ENCODE data around the gene TBC1D12. TPM values are rescaled to one million over a fixed set of nuclear protein-coding genes. Genes with fewer than 3 reads are reported as not detected.
A peak's percentile ranks its signal among the peaks of the same experiment; 100 is the strongest.
"Not testable (repeated sequence)": the region's sequence is repeated elsewhere in the genome, so short reads cannot be mapped to it uniquely, and the experiment has no call there.

TBC1D12 gene
- polyA plus RNA-seq, 4 donors: 18.4 to 23.3 (median 20.2) TPM

DNA sequence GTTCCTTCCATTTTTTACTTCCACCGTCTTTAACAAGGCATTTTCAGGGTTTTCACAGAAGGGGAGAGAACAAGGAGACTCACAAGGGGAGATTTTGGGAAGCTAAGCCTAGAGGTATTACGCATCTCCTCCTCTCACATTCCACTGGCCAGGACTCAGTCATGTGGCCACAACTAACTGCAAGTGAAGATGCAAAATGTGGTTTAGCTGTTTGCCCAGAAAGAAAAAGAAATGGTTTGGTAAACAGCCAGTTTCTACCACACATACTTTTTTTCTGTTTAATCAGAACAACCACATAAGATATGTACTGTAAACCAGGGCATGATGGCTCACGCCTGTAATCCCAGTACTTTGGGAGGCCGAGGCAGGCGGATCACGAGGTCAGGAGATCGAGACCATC lies 121.8 kb downstream of the TBC1D12 start:
- no peak for DNase-seq (ENCODE audit: low read depth in 4 of 4, low spot score in 2 of 4)

DNA sequence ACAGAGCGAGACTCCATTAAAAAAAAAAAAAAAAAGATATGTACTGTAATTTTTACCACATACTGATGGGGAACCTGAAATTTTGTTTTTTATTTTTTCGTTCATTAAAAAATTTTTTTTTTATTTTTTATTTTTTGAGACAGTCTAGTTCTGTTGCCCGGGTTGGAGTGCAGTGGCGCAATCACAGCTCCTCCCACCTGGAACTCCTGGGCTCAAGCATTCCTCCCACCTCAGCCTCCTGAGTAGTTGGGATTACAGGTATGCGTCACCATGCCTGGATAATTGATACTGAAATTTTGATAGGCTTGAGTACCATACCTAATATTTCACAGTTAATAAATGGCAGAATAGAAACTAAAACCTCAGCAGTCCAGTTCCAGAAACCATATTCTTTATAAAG lies 122.4 kb downstream of the TBC1D12 start:
- DNase-seq (ENCODE audit: low read depth in 4 of 4, low spot score in 2 of 4): no peak

DNA sequence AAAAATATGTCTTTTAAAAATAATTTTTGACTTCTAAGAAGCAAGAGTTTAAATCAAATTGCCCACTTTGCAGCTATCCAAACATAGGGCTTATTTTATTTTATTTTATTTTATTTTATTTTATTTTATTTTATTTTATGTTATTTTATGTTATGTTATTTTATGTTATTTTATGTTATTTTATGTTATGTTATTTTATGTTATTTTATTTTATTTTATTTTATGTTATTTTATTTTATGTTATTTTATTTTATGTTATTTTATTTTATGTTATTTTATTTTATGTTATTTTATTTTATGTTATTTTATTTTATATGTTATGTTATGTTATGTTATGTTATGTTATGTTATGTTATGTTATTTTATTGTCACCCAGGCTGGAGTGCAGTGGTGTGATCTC lies 129.2 kb downstream of the TBC1D12 start:
- DNase-seq (ENCODE audit: low read depth in 4 of 4, low spot score in 2 of 4): not testable (repeated sequence)

DNA sequence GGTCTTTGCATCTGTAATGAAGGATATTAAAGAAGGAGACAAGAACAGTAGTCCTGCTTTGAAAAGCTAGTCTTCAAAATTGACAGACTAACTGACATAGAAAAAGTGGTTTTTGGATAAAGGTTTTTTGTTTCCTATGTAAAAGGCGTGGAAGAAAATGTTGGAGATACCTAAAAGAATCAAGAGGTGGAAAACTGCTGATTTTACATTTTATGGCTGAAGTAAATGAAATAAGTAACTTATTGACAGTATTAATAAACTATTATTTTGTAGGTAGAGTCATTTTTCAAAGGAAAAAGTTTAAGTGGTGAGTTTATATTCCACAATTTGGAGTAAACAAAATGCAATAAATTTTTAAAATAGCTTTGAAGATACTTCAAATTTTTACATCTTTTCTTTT lies 130.7 kb downstream of the TBC1D12 start:
- DNase-seq (ENCODE audit: low read depth in 4 of 4, low spot score in 2 of 4): no peak

DNA sequence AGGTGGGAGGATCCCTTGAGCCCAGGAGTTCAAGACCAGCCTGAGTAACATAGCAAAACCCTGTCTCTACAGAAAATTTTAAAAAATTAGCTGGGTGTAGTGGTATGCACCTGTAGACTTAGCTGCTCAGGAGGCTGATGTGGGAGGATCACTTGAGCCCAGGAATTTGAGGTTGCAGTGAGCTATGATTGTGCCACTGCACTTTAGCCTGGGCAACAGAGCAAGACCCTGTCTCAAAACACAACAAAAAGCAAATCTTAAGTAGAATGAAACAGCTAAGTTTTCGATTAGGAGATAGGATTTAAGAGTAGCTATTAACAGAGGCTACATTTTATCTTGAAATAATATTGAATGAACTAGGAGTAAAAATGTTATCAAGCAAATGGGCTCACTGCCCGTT lies 139.9 kb downstream of the TBC1D12 start:
- not testable (repeated sequence) for DNase-seq (ENCODE audit: low read depth in 4 of 4, low spot score in 2 of 4)

DNA sequence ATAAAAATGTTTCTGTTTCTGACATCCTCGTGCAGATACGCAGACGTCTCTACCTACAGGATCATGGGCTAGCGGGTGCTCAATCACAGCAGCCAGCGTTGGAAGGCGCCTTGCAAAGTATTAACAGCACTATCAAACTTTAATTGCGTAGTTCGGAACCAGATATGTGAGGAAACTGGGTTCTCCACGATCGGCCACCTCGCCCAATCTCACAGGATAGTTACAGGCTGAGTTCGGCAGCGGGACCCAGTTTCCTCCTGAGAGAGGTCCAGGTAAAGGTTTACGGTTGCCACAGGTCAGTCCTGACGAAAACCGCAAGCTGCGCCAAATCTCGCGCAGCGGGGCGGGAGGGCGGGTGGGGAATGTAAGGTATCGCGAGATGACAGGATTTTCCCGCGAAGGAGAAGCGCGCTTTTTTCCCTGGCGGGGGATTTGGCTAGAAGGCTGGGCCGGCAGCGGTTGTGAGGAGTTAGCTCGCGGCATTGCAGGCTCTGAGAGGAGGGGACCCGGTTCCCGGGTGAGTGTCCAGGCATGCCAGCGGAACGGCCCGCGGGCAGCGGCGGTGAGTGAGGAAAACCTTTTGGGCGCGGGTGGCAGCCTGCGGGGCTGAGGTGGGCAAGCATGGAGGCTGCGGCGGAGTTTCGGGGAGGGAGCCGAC lies 143.2 kb downstream of the TBC1D12 start, which contains the start of gene HELLS:
TSS of gene HELLS (plus strand) at position 398 of the 658 bp plus-strand sequence. CDS start at position 532, 134 bp downstream.
- peak; percentile 79 to 91 (median 86) for DNase-seq (ENCODE audit: low read depth in 4 of 4, low spot score in 2 of 4)

DNA sequence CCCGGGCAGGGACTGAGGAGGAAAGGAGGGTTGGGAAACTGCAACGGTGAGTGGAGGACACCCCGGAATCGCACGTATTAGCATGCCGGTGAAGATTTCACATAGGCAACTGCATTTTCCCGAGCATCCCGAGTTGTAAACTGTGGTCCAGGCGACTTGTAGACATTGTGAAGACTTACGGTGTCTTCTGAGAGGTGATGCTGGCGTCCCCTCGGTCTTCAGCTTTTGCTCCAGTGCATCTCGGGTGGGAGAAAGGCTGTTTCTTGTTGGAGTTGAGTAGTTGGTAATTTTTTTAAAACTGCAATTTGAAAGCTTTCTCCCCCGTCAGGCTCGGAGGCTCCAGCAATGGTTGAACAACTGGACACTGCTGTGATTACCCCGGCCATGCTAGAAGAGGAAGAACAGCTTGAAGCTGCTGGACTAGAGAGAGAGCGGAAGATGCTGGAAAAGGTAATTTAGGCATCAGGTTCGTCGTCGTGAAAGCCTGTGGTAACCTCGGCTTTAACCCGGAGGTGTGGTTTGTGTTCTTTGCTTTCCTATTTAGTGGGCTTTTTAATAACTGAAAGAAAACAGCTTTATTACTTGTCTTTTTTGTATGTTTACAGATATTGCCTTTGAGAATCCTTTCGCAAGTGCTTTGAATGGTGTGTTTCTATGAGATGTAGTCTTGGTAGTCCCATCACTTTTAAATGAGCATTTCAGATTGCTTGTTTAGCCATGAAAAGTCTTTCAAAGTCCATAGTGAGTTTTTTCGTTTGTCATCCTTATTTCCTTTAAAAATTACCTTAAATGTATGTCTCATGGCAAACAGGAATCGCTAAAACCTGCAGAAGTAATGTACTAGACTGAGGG lies 143.9 kb downstream of the TBC1D12 start:
- DNase-seq (ENCODE audit: low read depth in 4 of 4, low spot score in 2 of 4): peak in 1 of 4 donors; percentile 65

DNA sequence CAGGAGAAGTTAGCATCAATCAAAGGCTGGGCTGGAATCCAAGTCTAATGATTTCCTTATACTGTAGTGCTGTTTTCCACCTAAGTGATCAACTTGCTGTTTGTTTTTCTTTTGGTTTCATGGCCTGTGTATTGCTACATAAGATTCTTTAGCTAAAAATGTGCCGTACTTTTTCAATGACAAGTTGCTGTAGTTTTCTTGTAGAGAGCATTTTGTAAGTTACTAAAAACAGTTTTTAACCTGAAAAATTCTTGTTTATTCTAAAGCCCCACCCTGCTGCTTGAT lies 144.5 kb downstream of the TBC1D12 start:
- no peak for DNase-seq (ENCODE audit: low read depth in 4 of 4, low spot score in 2 of 4)

DNA sequence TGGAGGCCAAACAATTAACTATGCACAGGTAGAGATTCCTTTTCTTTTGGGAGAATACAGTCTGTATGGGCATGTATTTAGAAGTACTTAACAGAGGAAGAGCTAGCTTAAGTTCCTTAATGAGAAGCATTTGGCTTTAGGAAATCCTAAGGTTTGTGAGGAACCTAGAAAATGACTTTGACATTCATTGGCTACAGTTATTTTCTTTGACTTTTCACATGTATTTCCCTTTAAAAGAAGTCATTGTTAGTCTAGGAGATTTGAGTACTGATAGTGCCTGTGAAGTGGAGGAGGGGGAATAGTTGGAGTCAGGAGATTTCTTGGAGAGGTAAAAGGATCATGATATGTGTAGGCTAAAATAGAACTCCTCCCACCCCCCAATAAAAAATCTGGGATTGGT lies 146.9 kb downstream of the TBC1D12 start:
- no peak for DNase-seq (ENCODE audit: low read depth in 4 of 4, low spot score in 2 of 4)

DNA sequence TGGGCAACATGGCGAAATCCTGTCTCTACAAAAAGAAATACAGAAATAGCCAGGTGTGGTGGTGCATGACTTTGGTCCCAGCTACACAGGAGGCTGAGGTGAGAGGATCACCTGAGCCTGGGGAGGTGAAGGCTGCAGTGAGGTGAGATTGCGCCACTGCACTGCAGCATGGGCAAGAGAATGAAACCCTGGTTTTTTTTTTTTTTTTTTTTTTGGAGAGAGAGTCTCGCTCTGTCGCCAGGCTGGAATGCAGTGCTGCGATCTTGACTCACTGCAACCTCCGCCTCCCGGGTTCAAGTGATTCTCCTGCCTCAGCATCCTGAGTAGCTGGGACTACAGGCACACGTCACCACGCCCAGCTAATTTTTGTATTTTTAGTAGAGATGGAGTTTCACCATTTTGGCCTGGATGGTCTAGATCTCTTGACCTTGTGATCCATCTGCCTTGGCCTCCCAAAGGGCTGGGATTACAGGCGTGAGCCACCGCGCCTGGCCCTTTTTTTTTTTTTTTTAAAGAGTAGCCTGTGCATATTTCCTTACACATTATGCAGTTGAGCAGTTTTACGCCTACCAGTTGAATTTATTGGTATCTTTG lies 165.5 kb downstream of the TBC1D12 start:
- not testable (repeated sequence) for DNase-seq (ENCODE audit: low read depth in 4 of 4, low spot score in 2 of 4)

DNA sequence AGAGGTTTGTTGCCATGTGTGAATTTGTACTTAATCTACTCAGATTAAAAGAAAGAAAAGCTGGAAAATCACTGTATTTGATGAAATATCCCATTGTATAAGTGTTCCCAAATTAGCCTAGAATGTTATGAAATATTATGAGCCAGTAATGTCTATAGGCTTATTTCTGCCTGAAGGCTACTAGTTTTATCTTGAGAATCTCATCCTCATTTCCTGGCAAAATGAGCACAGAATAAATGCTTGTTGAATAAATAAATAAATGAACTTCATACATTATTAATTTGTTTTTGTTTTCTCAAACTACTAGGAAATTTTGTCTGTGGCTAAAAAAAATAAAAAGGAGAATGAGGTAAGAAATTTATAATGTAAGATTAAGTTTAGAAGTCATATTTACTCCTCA lies 168.7 kb downstream of the TBC1D12 start:
- no peak for DNase-seq (ENCODE audit: low read depth in 4 of 4, low spot score in 2 of 4)

DNA sequence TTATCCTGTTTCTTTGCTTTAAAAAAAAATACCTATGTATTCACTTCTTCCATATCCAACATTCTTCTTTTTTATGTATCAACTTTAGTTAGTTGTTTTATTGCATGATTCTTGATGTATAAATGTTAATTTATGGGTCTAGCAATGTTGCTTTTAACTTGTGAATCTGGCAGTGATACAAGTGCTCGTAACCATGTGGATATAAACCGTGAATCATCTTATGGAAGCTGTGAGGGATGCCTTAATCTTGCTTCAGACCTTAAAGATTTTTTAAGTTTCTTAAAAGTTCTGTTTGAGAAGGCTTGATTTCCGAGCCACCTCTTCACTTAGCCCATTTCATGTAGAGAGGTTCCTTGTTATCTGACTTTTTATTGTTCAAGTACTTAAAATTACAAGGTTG lies 169.2 kb downstream of the TBC1D12 start:
- DNase-seq (ENCODE audit: low read depth in 4 of 4, low spot score in 2 of 4): no peak

DNA sequence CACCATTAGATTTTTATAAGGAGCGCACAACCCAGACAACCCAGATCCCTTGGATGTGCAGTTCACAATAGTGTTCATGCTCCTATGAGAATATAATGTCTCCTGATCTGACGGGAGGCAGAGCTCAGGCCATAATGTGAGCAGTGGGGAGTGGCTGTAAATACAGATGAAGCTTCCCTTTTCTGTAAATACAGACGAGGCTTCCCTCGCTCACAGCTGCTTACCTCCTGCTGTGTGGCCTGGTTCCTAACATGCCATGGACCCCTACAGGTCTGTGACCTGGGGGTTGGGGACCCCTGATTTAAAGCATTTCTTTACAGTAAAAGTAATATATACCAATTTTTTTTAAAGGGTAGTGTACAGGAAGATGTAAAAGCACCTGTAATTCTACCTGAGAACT lies 176.4 kb downstream of the TBC1D12 start:
- DNase-seq (ENCODE audit: low read depth in 4 of 4, low spot score in 2 of 4): no peak

DNA sequence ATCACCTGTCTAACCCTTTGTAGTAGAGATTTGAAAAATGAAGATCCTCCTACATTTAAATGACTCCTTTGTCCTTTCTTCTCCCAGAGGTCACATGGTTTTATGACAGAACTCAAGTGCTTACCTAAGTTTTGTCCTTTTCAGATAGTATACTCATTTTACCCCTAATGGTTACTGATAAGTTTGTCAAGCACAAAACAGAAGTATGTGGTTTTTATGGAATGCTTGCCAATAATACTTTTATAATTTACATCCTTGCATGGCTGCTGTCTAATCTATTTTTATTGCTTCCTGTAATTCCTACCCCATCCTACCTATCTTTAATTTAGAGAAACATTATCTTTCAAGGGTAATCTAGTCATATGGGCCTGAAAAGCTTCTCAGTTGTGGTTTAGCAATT lies 180.8 kb downstream of the TBC1D12 start:
- DNase-seq (ENCODE audit: low read depth in 4 of 4, low spot score in 2 of 4): no peak

Other genes with a start within 250 kb of the TBC1D12 start
- gene NOC3L, start 39.6 kb upstream of the TBC1D12 start, polyA plus RNA-seq (ENCODE audit: insufficient read length in 4 of 4): 10 to 100 TPM; 21.9 to 29.7 (median 22.2) TPM
- gene HELLS, start 143.2 kb downstream of the TBC1D12 start, polyA plus RNA-seq (ENCODE audit: insufficient read length in 4 of 4): 10 to 100 TPM; 22.5 to 50.6 (median 30.5) TPM

All from left renal cortex interstitium (tissue), 4 donors.